NCI-H82 (cell line): ENCODE measurements around the gene ZNF267.
"Not testable (repeated sequence)": the region's sequence is repeated elsewhere in the genome, so short reads cannot be mapped to it uniquely, and the experiment has no call there.

Experiments
- DNase-seq: peaks from one replicate; lab custom pipeline; 2025; lab: John Stamatoyannopoulos, UW

The ZNF267 gene

GRCh38 chr16:31873556-31874365, at the start of gene ZNF267:
TSS of gene ZNF267 (plus strand) at chr16:31873807. CDS start at chr16:31873967, 160 bp downstream.
- peak; percentile 96 for DNase-seq

DNA sequence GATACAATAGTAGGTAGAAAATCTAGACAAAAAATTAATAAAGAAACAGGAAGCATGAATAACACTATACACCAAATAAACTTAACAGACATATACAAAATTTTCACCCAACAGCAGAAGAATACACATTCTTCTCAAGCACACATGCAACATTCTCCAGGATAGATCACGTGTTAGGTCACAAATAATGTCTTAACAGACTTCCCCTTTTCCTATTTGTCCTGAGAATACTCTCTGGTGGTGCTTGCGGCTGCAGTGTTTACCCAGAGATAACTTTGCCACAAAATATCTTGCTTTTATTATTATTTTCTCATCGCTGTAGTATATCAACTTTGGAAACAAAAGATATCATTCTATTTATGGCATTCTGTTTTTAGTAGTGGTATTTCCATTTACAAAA, 40.6 kb upstream of the ZNF267 start:
- no peak for DNase-seq

DNA sequence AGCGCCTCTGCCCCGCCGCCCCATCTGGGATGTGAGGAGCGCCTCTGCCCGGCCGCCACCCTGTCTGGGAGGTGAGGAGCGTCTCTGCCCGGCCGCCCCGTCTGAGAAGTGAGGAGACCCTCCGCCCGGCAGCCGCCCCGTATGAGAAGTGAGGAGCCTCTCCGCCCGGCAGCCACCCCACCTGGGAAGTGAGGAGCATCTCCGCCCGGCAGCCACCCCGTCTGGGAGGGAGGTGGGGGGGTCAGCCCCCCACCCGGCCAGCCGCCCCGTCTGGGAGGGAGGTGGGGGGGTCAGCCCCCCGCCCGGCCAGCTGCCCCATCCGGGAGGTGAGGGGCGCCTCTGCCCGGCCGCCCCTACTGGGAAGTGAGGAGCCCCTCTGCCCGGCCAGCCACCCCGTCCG, 37.2 kb upstream of the ZNF267 start:
- not testable (repeated sequence) for DNase-seq

- no peak for DNase-seq
These were observed 30.7 kb upstream of the ZNF267 start for GRCh38 chr16:31842864-31843263.

DNA sequence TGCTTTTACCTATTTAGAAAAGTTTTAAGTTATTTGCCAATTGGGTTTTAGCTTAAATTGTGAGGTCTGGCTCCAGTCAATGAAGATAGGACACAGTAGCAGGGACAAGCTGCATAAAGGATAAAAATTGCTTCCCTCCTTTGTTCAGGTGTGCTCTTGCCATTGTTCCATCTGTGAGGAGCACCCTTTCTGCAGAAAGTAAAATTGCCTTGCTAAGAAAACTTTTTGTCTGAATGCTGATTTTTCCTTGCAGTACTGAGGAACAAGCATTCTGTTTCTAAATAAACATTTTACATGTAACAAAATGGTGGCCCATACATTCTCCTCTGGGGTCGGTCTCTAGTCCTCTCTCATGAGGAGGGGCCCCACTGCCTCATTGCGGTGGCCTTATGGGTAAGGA, 25.0 kb upstream of the ZNF267 start:
- not testable (repeated sequence) for DNase-seq

GRCh38 chr16:31853291-31853690, 20.3 kb upstream of the ZNF267 start:
- DNase-seq = no peak

GRCh38 chr16:31860508-31860907, 13.1 kb upstream of the ZNF267 start:
- DNase-seq = no peak

- DNase-seq = no peak
These were observed 12.2 kb upstream of the ZNF267 start for GRCh38 chr16:31861455-31861854.

DNA sequence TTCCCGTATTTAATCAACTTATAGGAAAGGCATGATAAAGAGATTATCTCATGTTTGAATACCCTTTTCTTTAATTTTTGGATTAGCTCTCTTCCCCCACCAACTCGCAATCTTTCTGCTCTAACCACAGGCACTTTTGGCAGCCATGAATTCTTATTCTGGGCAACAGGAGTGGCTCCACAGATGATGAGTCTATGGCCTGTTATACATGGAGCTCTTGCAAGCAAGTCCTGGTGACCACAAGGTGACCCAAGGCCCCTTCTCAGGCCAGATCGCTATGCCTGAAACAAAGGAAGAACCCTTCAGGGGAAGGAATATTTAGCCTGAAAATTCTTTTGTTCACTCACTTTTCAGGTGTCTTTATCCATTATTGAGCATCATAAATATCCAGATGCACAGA, 10.8 kb upstream of the ZNF267 start:
- no peak for DNase-seq

- no peak for DNase-seq
These were observed 5.4 kb upstream of the ZNF267 start for GRCh38 chr16:31868164-31868563.

GRCh38 chr16:31868691-31869167, 4.9 kb upstream of the ZNF267 start:
- DNase-seq = peak; percentile 77

GRCh38 chr16:31869511-31870201, 4.0 kb upstream of the ZNF267 start:
- no peak for DNase-seq

GRCh38 chr16:31870809-31871208, 2.8 kb upstream of the ZNF267 start:
- DNase-seq = no peak

GRCh38 chr16:31871510-31871909, 2.1 kb upstream of the ZNF267 start:
- no peak for DNase-seq

- DNase-seq = no peak
These were observed 1.4 kb upstream of the ZNF267 start for GRCh38 chr16:31872201-31872600.

DNA sequence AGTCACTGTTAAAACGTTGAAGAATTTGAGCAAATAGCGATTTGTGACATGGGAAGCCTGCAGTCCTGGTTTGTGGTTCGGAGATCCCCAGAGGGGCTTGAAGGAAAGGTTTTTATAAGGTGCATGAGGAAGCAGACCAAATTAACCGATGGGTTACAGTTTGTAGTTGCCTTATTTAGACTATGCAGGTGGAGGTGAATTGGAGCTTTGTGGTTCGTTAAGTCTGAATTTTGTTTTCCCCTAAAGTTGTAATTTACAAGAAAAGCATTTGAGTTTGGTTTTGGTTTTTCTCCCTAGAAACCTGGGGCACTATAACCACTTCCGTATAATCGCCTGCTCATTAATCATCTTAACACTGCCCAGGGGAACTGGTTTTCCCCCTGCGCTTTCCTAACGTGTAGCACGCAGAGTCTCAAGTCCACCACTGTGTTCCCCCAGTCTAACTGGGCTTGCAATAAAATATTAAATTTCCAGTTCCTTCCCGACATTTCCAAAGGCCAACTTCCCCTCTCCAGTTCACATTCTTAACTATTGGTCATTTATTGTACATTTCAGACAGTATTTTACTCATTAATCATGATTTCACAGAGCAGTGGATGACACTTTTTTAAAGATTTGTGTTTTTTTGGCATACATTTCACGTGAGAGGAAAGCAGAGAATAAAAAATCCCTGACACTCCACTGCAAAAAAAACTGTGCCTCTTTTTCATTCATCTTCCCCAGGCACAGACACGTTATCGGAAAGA, 932 bp downstream of the ZNF267 start:
- DNase-seq = peak; percentile 72

GRCh38 chr16:31875112-31875803, 1.7 kb downstream of the ZNF267 start:
- DNase-seq = no peak

GRCh38 chr16:31875928-31876547, 2.4 kb downstream of the ZNF267 start:
- no peak for DNase-seq

DNA sequence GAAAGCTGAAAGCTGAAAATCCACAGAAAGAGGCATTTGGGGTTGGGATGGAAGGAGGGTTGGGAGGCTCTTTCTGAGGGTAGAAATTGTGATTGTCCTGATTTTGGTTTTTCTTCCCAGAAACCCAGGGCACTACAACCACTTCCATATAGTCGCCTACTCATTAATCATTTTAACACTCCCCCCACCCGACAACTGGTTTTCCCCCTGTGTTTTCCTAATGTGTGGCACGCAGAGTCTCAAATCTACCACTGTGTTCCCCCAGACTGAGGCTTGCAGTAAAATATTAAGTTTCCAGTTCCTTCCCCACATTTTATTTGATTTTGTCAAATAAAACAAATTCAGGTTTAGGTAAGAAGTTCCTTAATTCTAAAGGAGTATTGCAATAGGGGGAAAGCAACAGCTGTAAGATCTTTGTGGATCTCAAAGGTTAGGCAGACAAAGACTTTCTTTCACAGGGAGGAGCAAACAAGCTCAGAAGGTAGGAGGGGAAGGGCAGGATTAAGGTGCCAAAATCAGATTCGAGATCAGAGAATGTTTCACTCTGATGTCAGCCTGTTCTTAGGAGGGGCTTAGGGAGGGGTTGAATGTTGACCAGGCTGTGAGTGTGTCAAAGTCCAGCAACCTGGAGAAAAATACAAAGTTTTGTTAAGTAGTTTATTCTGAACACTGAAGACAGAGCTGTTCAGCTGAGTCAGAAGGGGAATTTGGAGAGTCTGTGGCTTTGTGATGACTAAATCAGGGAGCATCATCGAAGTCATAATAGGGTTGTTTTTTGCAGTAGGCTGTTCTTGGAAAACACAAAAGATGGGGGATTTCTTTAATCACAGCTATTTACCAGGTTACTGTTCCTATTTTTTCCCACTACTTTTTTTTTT, 3.6 kb downstream of the ZNF267 start:
- peak; percentile 4 for DNase-seq

GRCh38 chr16:31877876-31878642, 4.5 kb downstream of the ZNF267 start:
- DNase-seq = no peak
